Suprapubic skin (tissue), 4 donors: ENCODE data around the gene ATP2A3.

Source experiments
- CTCF ChIP-seq, 2 donors: fragments of 200-600 bp in 1 of 2; fragments of 450-650 bp in 1 of 2; sonication (generic) in 1 of 2; IDR thresholded peaks; one replicate each; pipeline ENCODE4 v1.5.1; 2016 to 2019; ENCODE audit warnings: antibody characterized with exemption in 2 of 2, mild to moderate bottlenecking in 1 of 2, moderate library complexity in 1 of 2
- EP300 ChIP-seq: sonication (generic); formaldehyde crosslinking; IDR thresholded peaks from one replicate; pipeline ENCODE4 v1.6.1; 2017; ENCODE audit warnings: antibody characterized with exemption
- POLR2A ChIP-seq, 2 donors: fragments of 450-650 bp; IDR thresholded peaks; one replicate each; pipeline ENCODE4 v1.6.1; 2017; ENCODE audit warnings: antibody characterized with exemption in 2 of 2, mild to moderate bottlenecking in 2 of 2, moderate library complexity in 2 of 2
- POLR2AphosphoS5 ChIP-seq, 3 donors: sonication (generic); formaldehyde crosslinking; IDR thresholded peaks; one replicate each; pipeline ENCODE4 v1.6.1; 2017; ENCODE audit warnings: antibody characterized with exemption in 3 of 3

GRCh38 chr17:3922765-3923164, 41.5 kb downstream of the ATP2A3 start:
- no peak for TF ChIP-seq CTCF (IDR thresholded peaks at IDR 0.05)
- no peak for TF ChIP-seq POLR2A (IDR thresholded peaks at IDR 0.05)
- TF ChIP-seq POLR2AphosphoS5 (IDR thresholded peaks at IDR 0.05) = no peak
- TF ChIP-seq EP300 = no peak
